GM12872 (cell line): ENCODE measurements around the gene SLC25A41.
A peak's percentile ranks its signal among the peaks of the same experiment; 100 is the strongest.

Experiments used
- CTCF ChIP-seq: IDR thresholded peaks from 3 replicates; pipeline ENCODE4 v1.5.1; 2011; ENCODE audit warnings: low read depth, mild to moderate bottlenecking, low read length, moderate library complexity; ENCODE audit not compliant: insufficient read depth

The SLC25A41 gene

GRCh38 chr19:6433165-6433564 lies 398 bp downstream of the SLC25A41 start:
- TF ChIP-seq CTCF: no peak

GRCh38 chr19:6431891-6432290 lies 1.7 kb downstream of the SLC25A41 start:
- no peak for TF ChIP-seq CTCF

GRCh38 chr19:6429419-6430221 lies 3.9 kb downstream of the SLC25A41 start:
- no peak for TF ChIP-seq CTCF

- TF ChIP-seq CTCF: no peak
Observed at GRCh38 chr19:6427131-6427530, 6.4 kb downstream of the SLC25A41 start.

GRCh38 chr19:6425732-6426620 lies 7.6 kb downstream of the SLC25A41 start:
- TF ChIP-seq CTCF: peak; percentile 30; the same call in 1 of the 3 replicates

GRCh38 chr19:6424939-6425731 lies 8.4 kb downstream of the SLC25A41 start:
- no peak for TF ChIP-seq CTCF

GRCh38 chr19:6424195-6424938 lies 9.2 kb downstream of the SLC25A41 start, which contains the start of gene KHSRP:
Gene KHSRP (minus strand): TSS chr19:6424811. CDS start chr19:6424701, 110 bp downstream.
- no peak for TF ChIP-seq CTCF
